ENCODE measurements around the gene TXNDC2.
"Not testable (repeated sequence)": the region's sequence is repeated elsewhere in the genome, so short reads cannot be mapped to it uniquely, and the experiment has no call there.

Gene TXNDC2

GRCh38 chr18:9885170-9886004 is at the start of gene TXNDC2:
Gene TXNDC2 (plus strand): TSS chr18:9885973. CDS start chr18:9886681, 708 bp downstream.
- no peak for DNase-seq

GRCh38 chr18:9838144-9838877 is 47.5 kb upstream of the TXNDC2 start:
- no peak for DNase-seq

- no peak for DNase-seq
Measured at GRCh38 chr18:9839211-9839610, 46.6 kb upstream of the TXNDC2 start.

- no peak for DNase-seq
Measured at GRCh38 chr18:9839853-9840252, 45.9 kb upstream of the TXNDC2 start.

GRCh38 chr18:9841752-9842151 is 44.0 kb upstream of the TXNDC2 start:
- no peak for DNase-seq

GRCh38 chr18:9842448-9842847 is 43.3 kb upstream of the TXNDC2 start:
- no peak for DNase-seq

- no peak for DNase-seq
Measured at GRCh38 chr18:9845256-9845655, 40.5 kb upstream of the TXNDC2 start.

GRCh38 chr18:9846162-9846925 is 39.4 kb upstream of the TXNDC2 start:
- DNase-seq = no peak

- DNase-seq = no peak
Measured at GRCh38 chr18:9848170-9848879, 37.4 kb upstream of the TXNDC2 start.

GRCh38 chr18:9849407-9850283 is 36.1 kb upstream of the TXNDC2 start:
- peak in 1 of 2 donors; percentile 45 for DNase-seq

GRCh38 chr18:9850309-9850708 is 35.5 kb upstream of the TXNDC2 start:
- no peak for DNase-seq

- DNase-seq = peak in 1 of 2 donors; percentile 22
Measured at GRCh38 chr18:9851511-9851910, 34.3 kb upstream of the TXNDC2 start.

- no peak for DNase-seq
Measured at GRCh38 chr18:9852266-9853081, 33.3 kb upstream of the TXNDC2 start.

GRCh38 chr18:9854801-9855676 is 30.7 kb upstream of the TXNDC2 start:
- DNase-seq = no peak

GRCh38 chr18:9855681-9856080 is 30.1 kb upstream of the TXNDC2 start:
- DNase-seq = no peak

GRCh38 chr18:9856092-9856491 is 29.7 kb upstream of the TXNDC2 start:
- DNase-seq = no peak

GRCh38 chr18:9857479-9857998 is 28.2 kb upstream of the TXNDC2 start:
- not testable (repeated sequence) for DNase-seq

- DNase-seq = no peak
Measured at GRCh38 chr18:9858642-9859041, 27.1 kb upstream of the TXNDC2 start.

- DNase-seq = no peak
Measured at GRCh38 chr18:9859232-9859631, 26.5 kb upstream of the TXNDC2 start.

Data from CD4-positive, alpha-beta T cell treated with Interferon alpha-2 for 1 hour (primary cell).